Measurements from ENCODE around the gene TRAPPC10. TPM values are rescaled to one million over a fixed set of nuclear protein-coding genes. Genes with fewer than 3 reads are reported as not detected.

The TRAPPC10 gene
- total and polyA plus RNA-seq, 4 donors: 23.8 to 27.1 (median 24.6) TPM

GRCh38 chr21:43997766-43998742 lies 14.1 kb upstream of the TRAPPC10 start:
- Histone ChIP-seq H3K4me1 (ENCODE audit: control insufficient read depth, insufficient read depth, low read length) (peaks cover 5% of the 10 kb centered on the region), H3K4me3 (ENCODE audit: low read depth, low read length) (no peak overlapping the region), H3K9me3 (ENCODE audit: control insufficient read depth, insufficient read depth, low read length) (no peaks in the 10 kb centered on the region), H3K27ac (ENCODE audit: low read depth, low read length) (no peak overlapping the region), H3K27me3 (ENCODE audit: control insufficient read depth, insufficient read depth, low read length) (no peaks in the 10 kb centered on the region), H3K36me3 (ENCODE audit: control insufficient read depth, insufficient read depth, low read length) (no peaks in the 10 kb centered on the region)
- DNase-seq (ENCODE audit: low read depth in 4 of 6, low spot score in 6 of 6): no peak
- 74% methylated on average over 4 of the region's 5 CpGs for WGBS (ENCODE audit: insufficient coverage)

GRCh38 chr21:44000360-44000759 lies 11.7 kb upstream of the TRAPPC10 start:
- no peaks in the 10 kb centered on the region for H3K9me3 ChIP-seq (ENCODE audit: control insufficient read depth, insufficient read depth, low read length)
- peaks cover 5% of the 10 kb centered on the region for H3K4me1 ChIP-seq (ENCODE audit: control insufficient read depth, insufficient read depth, low read length)
- no peak overlapping the region for H3K27ac ChIP-seq (ENCODE audit: low read depth, low read length)
- no peak for DNase-seq (ENCODE audit: low read depth in 4 of 6, low spot score in 6 of 6)
- H3K4me3 ChIP-seq (ENCODE audit: low read depth, low read length): no peak overlapping the region
- WGBS (ENCODE audit: insufficient coverage): 38% methylated on average over 6 of the region's 7 CpGs
- no peaks in the 10 kb centered on the region for H3K27me3 ChIP-seq (ENCODE audit: control insufficient read depth, insufficient read depth, low read length)
- no peaks in the 10 kb centered on the region for H3K36me3 ChIP-seq (ENCODE audit: control insufficient read depth, insufficient read depth, low read length)

GRCh38 chr21:44002511-44002910 lies 9.6 kb upstream of the TRAPPC10 start:
- no peak for DNase-seq (ENCODE audit: low read depth in 4 of 6, low spot score in 6 of 6)
- peaks cover 5% of the 10 kb centered on the region for H3K4me1 ChIP-seq (ENCODE audit: control insufficient read depth, insufficient read depth, low read length)
- no peak overlapping the region for H3K4me3 ChIP-seq (ENCODE audit: low read depth, low read length)
- H3K36me3 ChIP-seq (ENCODE audit: control insufficient read depth, insufficient read depth, low read length): no peaks in the 10 kb centered on the region
- WGBS (ENCODE audit: insufficient coverage): 90% methylated on average over 10 of the region's 10 CpGs
- H3K9me3 ChIP-seq (ENCODE audit: control insufficient read depth, insufficient read depth, low read length): no peaks in the 10 kb centered on the region
- H3K27ac ChIP-seq (ENCODE audit: low read depth, low read length): no peak overlapping the region
- no peaks in the 10 kb centered on the region for H3K27me3 ChIP-seq (ENCODE audit: control insufficient read depth, insufficient read depth, low read length)

- WGBS (ENCODE audit: insufficient coverage): 83% methylated on average over 1 of the region's 5 CpGs
- no peak for DNase-seq (ENCODE audit: low read depth in 4 of 6, low spot score in 6 of 6)
- H3K9me3 ChIP-seq (ENCODE audit: control insufficient read depth, insufficient read depth, low read length): no peaks in the 10 kb centered on the region
- H3K27me3 ChIP-seq (ENCODE audit: control insufficient read depth, insufficient read depth, low read length): no peaks in the 10 kb centered on the region
- no peaks in the 10 kb centered on the region for H3K36me3 ChIP-seq (ENCODE audit: control insufficient read depth, insufficient read depth, low read length)
- H3K4me1 ChIP-seq (ENCODE audit: control insufficient read depth, insufficient read depth, low read length): peaks cover 5% of the 10 kb centered on the region
- no peak overlapping the region for H3K4me3 ChIP-seq (ENCODE audit: low read depth, low read length)
- no peak overlapping the region for H3K27ac ChIP-seq (ENCODE audit: low read depth, low read length)
Observed at GRCh38 chr21:44003307-44003966, 8.7 kb upstream of the TRAPPC10 start.

- WGBS (ENCODE audit: insufficient coverage): 96% methylated on average over 12 of the region's 13 CpGs
- no peak overlapping the region for H3K27ac ChIP-seq (ENCODE audit: low read depth, low read length)
- no peak for DNase-seq (ENCODE audit: low read depth in 4 of 6, low spot score in 6 of 6)
- H3K4me3 ChIP-seq (ENCODE audit: low read depth, low read length): no peak overlapping the region
- no peaks in the 10 kb centered on the region for H3K27me3 ChIP-seq (ENCODE audit: control insufficient read depth, insufficient read depth, low read length)
- H3K9me3 ChIP-seq (ENCODE audit: control insufficient read depth, insufficient read depth, low read length): no peaks in the 10 kb centered on the region
- peaks cover 5% of the 10 kb centered on the region for H3K4me1 ChIP-seq (ENCODE audit: control insufficient read depth, insufficient read depth, low read length)
- no peaks in the 10 kb centered on the region for H3K36me3 ChIP-seq (ENCODE audit: control insufficient read depth, insufficient read depth, low read length)
Observed at GRCh38 chr21:44005071-44005470, 7.0 kb upstream of the TRAPPC10 start.

- H3K36me3 ChIP-seq (ENCODE audit: control insufficient read depth, insufficient read depth, low read length): no peaks in the 10 kb centered on the region
- no peak overlapping the region for H3K27ac ChIP-seq (ENCODE audit: low read depth, low read length)
Observed at GRCh38 chr21:44005593-44005992, 6.5 kb upstream of the TRAPPC10 start.

GRCh38 chr21:44006017-44006619 lies 6.0 kb upstream of the TRAPPC10 start:
- Histone ChIP-seq H3K4me3 (ENCODE audit: low read depth, low read length) (no peak overlapping the region), H3K9me3 (ENCODE audit: control insufficient read depth, insufficient read depth, low read length) (no peaks in the 10 kb centered on the region), H3K4me1 (ENCODE audit: control insufficient read depth, insufficient read depth, low read length) (peaks cover 5% of the 10 kb centered on the region), H3K36me3 (ENCODE audit: control insufficient read depth, insufficient read depth, low read length) (no peaks in the 10 kb centered on the region), H3K27me3 (ENCODE audit: control insufficient read depth, insufficient read depth, low read length) (no peaks in the 10 kb centered on the region), H3K27ac (ENCODE audit: low read depth, low read length) (no peak overlapping the region)
- DNase-seq (ENCODE audit: low read depth in 4 of 6, low spot score in 6 of 6): no peak
- 76% methylated on average over 4 of the region's 9 CpGs for WGBS (ENCODE audit: insufficient coverage)

More at GRCh38 chr21:44005593-44005992, 6.5 kb upstream of the TRAPPC10 start:
- Histone ChIP-seq H3K4me1 (ENCODE audit: control insufficient read depth, insufficient read depth, low read length) (peaks cover 4% of the 10 kb centered on the region), H3K4me3 (ENCODE audit: low read depth, low read length) (no peak overlapping the region), H3K9me3 (ENCODE audit: control insufficient read depth, insufficient read depth, low read length) (no peaks in the 10 kb centered on the region), H3K27me3 (ENCODE audit: control insufficient read depth, insufficient read depth, low read length) (no peaks in the 10 kb centered on the region)
- 92% methylated on average over 9 of the region's 9 CpGs for WGBS (ENCODE audit: insufficient coverage)
- no peak for DNase-seq (ENCODE audit: low read depth in 4 of 6, low spot score in 6 of 6)

GRCh38 chr21:44006656-44007055 lies 5.5 kb upstream of the TRAPPC10 start:
- DNase-seq (ENCODE audit: low read depth in 4 of 6, low spot score in 6 of 6): no peak
- Histone ChIP-seq H3K36me3 (ENCODE audit: control insufficient read depth, insufficient read depth, low read length) (no peaks in the 10 kb centered on the region), H3K27ac (ENCODE audit: low read depth, low read length) (no peak overlapping the region), H3K27me3 (ENCODE audit: control insufficient read depth, insufficient read depth, low read length) (no peaks in the 10 kb centered on the region), H3K4me3 (ENCODE audit: low read depth, low read length) (no peak overlapping the region), H3K9me3 (ENCODE audit: control insufficient read depth, insufficient read depth, low read length) (no peaks in the 10 kb centered on the region), H3K4me1 (ENCODE audit: control insufficient read depth, insufficient read depth, low read length) (peaks cover 9% of the 10 kb centered on the region)
- 81% methylated on average over 4 of the region's 8 CpGs for WGBS (ENCODE audit: insufficient coverage)

- Histone ChIP-seq H3K36me3 (ENCODE audit: control insufficient read depth, insufficient read depth, low read length) (no peaks in the 10 kb centered on the region), H3K9me3 (ENCODE audit: control insufficient read depth, insufficient read depth, low read length) (no peaks in the 10 kb centered on the region), H3K27ac (ENCODE audit: low read depth, low read length) (peak overlapping the region; percentile 13), H3K4me1 (ENCODE audit: control insufficient read depth, insufficient read depth, low read length) (peaks cover 15% of the 10 kb centered on the region), H3K4me3 (ENCODE audit: low read depth, low read length) (no peak overlapping the region), H3K27me3 (ENCODE audit: control insufficient read depth, insufficient read depth, low read length) (no peaks in the 10 kb centered on the region)
- WGBS (ENCODE audit: insufficient coverage): 50% methylated on average over 8 of the region's 9 CpGs
- no peak for DNase-seq (ENCODE audit: low read depth in 4 of 6, low spot score in 6 of 6)
Observed at GRCh38 chr21:44010429-44010828, 1.7 kb upstream of the TRAPPC10 start.

Data from spinal cord (tissue), 10 donors.